Measurements from ENCODE around the gene TMEM30B. TPM values are rescaled to one million over a fixed set of nuclear protein-coding genes. Genes with fewer than 3 reads are reported as not detected.

TMEM30B gene
- total RNA-seq, 1 experiment from 2014 or later, result 0.12 TPM

- no peak for DNase-seq (ENCODE audit: low read depth, low spot score)
- RAD21 ChIA-PET (ENCODE audit: low non-redundant PET in 1 of 2, low total read pairs in 2 of 2, uncharacterized antibody in 2 of 2, unreplicated experiment in 2 of 2), result no interaction called here
- Histone ChIP-seq H3K27ac (ENCODE audit: low read depth, low read length) (no peak overlapping the region), H3K9me3 (ENCODE audit: control insufficient read depth in 1 of 2, insufficient read depth in 1 of 2, low read depth in 1 of 2, low read length in 2 of 2) (no peaks in the 10 kb centered on the region; a peak in 1 of 4 replicates), H3K9me2 (ENCODE audit: insufficient read depth) (no peaks in the 10 kb centered on the region), H3K4me2 (ENCODE audit: low read length) (no peak overlapping the region), H2AFZ (ENCODE audit: low read depth, low read length, poor library complexity, severe bottlenecking) (no peak overlapping the region), H3K27me3 (ENCODE audit: insufficient read depth, low read length) (no peaks in the 10 kb centered on the region), H3K4me3 (replicated peaks in 1 of 2; ENCODE audit: low read depth in 1 of 2, low read length in 2 of 2) (no peak overlapping the region), H3K36me3 (ENCODE audit: control insufficient read depth in 1 of 2, insufficient read depth in 2 of 2, low read length in 2 of 2) (no peaks in the 10 kb centered on the region), H4K20me1 (ENCODE audit: insufficient read depth) (no peaks in the 10 kb centered on the region), H3K79me2 (ENCODE audit: insufficient read depth, low read length) (peaks cover 9% of the 10 kb centered on the region), H3K4me1 (ENCODE audit: control insufficient read depth in 1 of 2, insufficient read depth in 2 of 2, low read length in 2 of 2) (peaks cover 6 to 14% of the 10 kb centered on the region in 2 experiments; a peak in 3 of 4 replicates), H3K9ac (ENCODE audit: low read length) (no peak overlapping the region)
- ATAC-seq, result no peak
- POLR2A ChIA-PET, result no interaction called here
- CTCF ChIA-PET, result interaction anchor here (0.6 kb wide), 1 partner anchor 1002 kb away, joined by 3 read pairs; no protein-coding TSS in a partner anchor
- BruUV-seq (replicated peaks), result no TSS peak
- no peak for TF ChIP-seq RAD21 (IDR thresholded peaks at IDR 0.05; ENCODE audit: low read depth)
- no peak for TF ChIP-seq SP1 (IDR thresholded peaks at IDR 0.05; ENCODE audit: low read depth)
- no peak for TF ChIP-seq ZBTB33 (IDR thresholded peaks at IDR 0.05; ENCODE audit: extremely low read depth, insufficient replicate concordance, low read length)
- TF ChIP-seq TCF7L2 (IDR thresholded peaks at IDR 0.05; ENCODE audit: borderline replicate concordance, extremely low read depth, insufficient read depth, insufficient read length), result no peak
- intact Hi-C loops (cut with micrococcal nuclease), result no loop called here
These were observed 47.6 kb upstream of the TMEM30B start for GRCh38 chr14:61328626-61329262.

- Histone ChIP-seq H3K9me2 (ENCODE audit: insufficient read depth) (no peaks in the 10 kb centered on the region), H3K4me1 (ENCODE audit: control insufficient read depth in 1 of 2, insufficient read depth in 2 of 2, low read length in 2 of 2) (peaks cover 10 to 24% of the 10 kb centered on the region in 2 experiments; a peak in 3 of 4 replicates), H3K9ac (ENCODE audit: low read length) (no peak overlapping the region), H2AFZ (ENCODE audit: low read depth, low read length, poor library complexity, severe bottlenecking) (no peak overlapping the region), H3K27me3 (ENCODE audit: insufficient read depth, low read length) (no peaks in the 10 kb centered on the region), H4K20me1 (ENCODE audit: insufficient read depth) (no peaks in the 10 kb centered on the region), H3K79me2 (ENCODE audit: insufficient read depth, low read length) (peaks cover 9% of the 10 kb centered on the region), H3K4me3 (replicated peaks in 1 of 2; ENCODE audit: low read depth in 1 of 2, low read length in 2 of 2) (no peak overlapping the region), H3K27ac (ENCODE audit: low read depth, low read length) (peak overlapping the region; percentile 11; the same call in 1 of the 2 replicates), H3K36me3 (ENCODE audit: control insufficient read depth in 1 of 2, insufficient read depth in 2 of 2, low read length in 2 of 2) (no peaks in the 10 kb centered on the region), H3K4me2 (ENCODE audit: low read length) (peak overlapping the region; percentile 31; the same call in 1 of the 2 replicates), H3K9me3 (ENCODE audit: control insufficient read depth in 1 of 2, insufficient read depth in 1 of 2, low read depth in 1 of 2, low read length in 2 of 2) (no peaks in the 10 kb centered on the region; a peak in 1 of 4 replicates)
- ChIA-PET CTCF (no interaction called here), RAD21 (ENCODE audit: low non-redundant PET in 1 of 2, low total read pairs in 2 of 2, uncharacterized antibody in 2 of 2, unreplicated experiment in 2 of 2) (no interaction called here), POLR2A (no interaction called here)
- intact Hi-C loops (cut with micrococcal nuclease), result no loop called here
- BruUV-seq (replicated peaks), result no TSS peak
- DNase-seq (ENCODE audit: low read depth, low spot score) (no peak), ATAC-seq (no peak)
- no peak for TF ChIP-seq FOSL1 (IDR thresholded peaks at IDR 0.05; ENCODE audit: low read depth)
- TF ChIP-seq CTCF (IDR thresholded peaks at IDR 0.05 in 2 of 3, conservative IDR thresholded peaks at IDR 0.05 in 1 of 3; ENCODE audit: borderline replicate concordance in 1 of 3, insufficient read depth in 1 of 3, low read depth in 2 of 3, low read length in 2 of 3), result 0 out of 6 replicates have a peak, but pooled peaks of 1 of the 3 experiments have one; percentile 3
- TF ChIP-seq ZBTB33 (IDR thresholded peaks at IDR 0.05; ENCODE audit: extremely low read depth, insufficient replicate concordance, low read length), result no peak
- 0 out of 2 replicates have a peak, but pooled peaks have one; percentile 13 for TF ChIP-seq CBX3 (IDR thresholded peaks at IDR 0.05; ENCODE audit: low read depth)
- TF ChIP-seq SIN3A (IDR thresholded peaks at IDR 0.05; ENCODE audit: low read depth), result no peak
- no peak for TF ChIP-seq EZH2phosphoT487 (IDR thresholded peaks at IDR 0.05; ENCODE audit: borderline replicate concordance)
- no peak for TF ChIP-seq ZNF274 (IDR thresholded peaks at IDR 0.05; ENCODE audit: low read depth, low read length)
- TF ChIP-seq POLR2A (IDR thresholded peaks at IDR 0.05; ENCODE audit: borderline replicate concordance, extremely low read depth, insufficient read depth, insufficient read length), result no peak
- no peak for TF ChIP-seq CEBPB (IDR thresholded peaks at IDR 0.05; ENCODE audit: low read depth)
- TF ChIP-seq MAX (IDR thresholded peaks at IDR 0.05), result no peak
These were observed 45.7 kb upstream of the TMEM30B start for GRCh38 chr14:61326847-61327246.

All from HCT116 (cell line).